ENCODE results near the gene PYGM. TPM values are rescaled to one million over a fixed set of nuclear protein-coding genes. Genes with fewer than 3 reads are reported as not detected.

Gene PYGM
- total and polyA plus RNA-seq, 2 of the 8 experiments (the other 6 are each of a cell fraction or from before 2014, with no cell fraction given), result 9.6 to 10.0 TPM

DNA sequence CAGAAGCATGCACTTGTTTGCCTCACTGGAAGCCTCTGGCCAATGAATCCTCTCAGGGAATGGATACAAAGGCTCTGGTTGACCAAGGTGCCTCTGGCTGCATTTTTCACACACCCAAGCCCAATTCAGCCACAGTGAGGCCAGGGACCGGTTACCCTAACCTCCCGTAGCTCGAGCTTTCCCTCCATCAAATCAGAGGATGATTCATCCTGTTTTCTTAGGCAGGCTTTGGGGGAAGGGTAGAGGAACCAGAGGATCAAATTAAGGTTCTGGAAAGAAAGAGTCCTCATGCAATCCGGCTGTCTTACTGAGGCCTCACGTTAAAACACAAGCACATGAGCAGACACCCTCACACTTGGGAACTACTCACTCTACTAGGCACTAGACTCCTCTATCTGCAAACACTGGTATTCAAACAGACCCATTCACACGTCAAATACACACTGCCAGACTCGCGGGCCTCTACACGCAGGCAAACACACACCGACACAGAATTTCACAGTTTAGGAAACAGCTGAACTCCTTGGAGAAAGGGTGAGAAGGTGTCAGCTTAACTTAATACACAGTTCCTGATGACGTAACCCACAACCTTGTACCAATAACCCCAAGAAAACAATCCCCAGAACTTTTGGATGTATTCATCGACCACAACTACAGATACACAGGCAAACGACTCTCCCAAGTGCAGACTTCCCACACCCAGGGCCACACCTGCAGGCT is 49.2 kb downstream of the PYGM start (continued):
- TF ChIP-seq ASH2L (IDR thresholded peaks at IDR 0.05; ENCODE audit: low read length) (no peak), MAX (IDR thresholded peaks at IDR 0.05) (no peak), SRF (IDR thresholded peaks at IDR 0.05; ENCODE audit: low read depth, low read length) (no peak), HDAC6 (IDR thresholded peaks at IDR 0.05; ENCODE audit: low read depth, low read length) (no peak), GTF2F1 (IDR thresholded peaks at IDR 0.05; ENCODE audit: borderline replicate concordance, low read depth, low read length) (no peak), EZH2 (IDR thresholded peaks at IDR 0.05; ENCODE audit: low read depth, low read length, severe bottlenecking) (no peak), HDAC2 (IDR thresholded peaks at IDR 0.05; ENCODE audit: borderline replicate concordance in 1 of 2, low read depth in 2 of 2, low read length in 2 of 2) (no peak), JUN (IDR thresholded peaks at IDR 0.05; ENCODE audit: low read depth, low read length) (no peak)
